H1 (cell line): ENCODE data around the gene UQCC5. TPM values are rescaled to one million over a fixed set of nuclear protein-coding genes. Genes with fewer than 3 reads are reported as not detected.

ENCODE experiments used
- CHD7 ChIP-seq: fragments of 300-600 bp; sonication (generic); IDR thresholded peaks from 2 replicates; pipeline ENCODE4 v1.7.1; 2012; ENCODE audit warnings: low read length, moderate library complexity, mild to moderate bottlenecking, inconsistent platforms; ENCODE audit not compliant: insufficient replicate concordance
- TAF1 ChIP-seq: IDR thresholded peaks from 2 replicates; pipeline ENCODE4 v1.6.1; 2011; ENCODE audit warnings: mild to moderate bottlenecking, low read depth, low read length
- TCF12 ChIP-seq: IDR thresholded peaks from 2 replicates; pipeline ENCODE4 v1.6.1; 2011; ENCODE audit warnings: low read depth, mild to moderate bottlenecking, low read length
- YY1 ChIP-seq: IDR thresholded peaks from 2 replicates; pipeline ENCODE4 v1.6.1; 2011; ENCODE audit warnings: low read depth, mild to moderate bottlenecking, low read length
- polyA plus RNA-seq, 7 experiments: library from polyadenylated mRNA; depleted of rRNA in 3 of 7; stranded (reverse) in 5 of 7; unstranded in 2 of 7; fragments of >200 nt in 5 of 7; fragments of 200-250 nt in 2 of 7; gene quantifications; 1 replicate in 5 of 7; 2 replicates in 1 of 7; 4 replicates in 1 of 7; pipeline versions ENCODE4 v1.2.1 to v1.2.3, GENCODE V29; 2011 to 2013; ENCODE audit warnings: missing spikeins in 2 of 7, mixed read lengths in 2 of 7
- total RNA-seq: library from RNA; stranded (reverse); fragmentation: NEBNext Ultra II Directional; extraction: Animal tissue kit (Norgen Biotek cat#: 25700); gene quantifications from 2 replicates; pipeline ENCODE4 v1.2.1, GENCODE V29; 2021

Gene UQCC5
- total and polyA plus RNA-seq, 2 of the 8 experiments (the other 6 are each of a cell fraction or from before 2014, with no cell fraction given) = 35.0 to 37.7 TPM

GRCh38 chr3:52552089-52552488, 15.7 kb downstream of the UQCC5 start (continued):
- TF ChIP-seq CHD7 (no peak), TCF12 (no peak), YY1 (no peak), TAF1 (no peak)
- TF ChIP-seq, all 59 proteins: peak for 0
